OCI-LY1 (cell line): ENCODE data around the gene CCDC85C.

ENCODE experiments used
- CTCF ChIP-seq: fragments of 200-600 bp; sonication (generic), shearing (Covaris generic); IDR thresholded peaks from 2 replicates; pipeline ENCODE4 v1.5.1; 2017; ENCODE audit warnings: mild to moderate bottlenecking, antibody characterized with exemption, low read length, moderate library complexity, mixed read lengths
- EZH2 ChIP-seq: fragments of 200-600 bp; sonication (generic), shearing (Covaris generic); IDR thresholded peaks from 2 replicates; pipeline ENCODE4 v1.8.0; 2017; ENCODE audit warnings: borderline replicate concordance, mixed run types, mild to moderate bottlenecking, antibody characterized with exemption, low read length, moderate library complexity, mixed read lengths

- TF ChIP-seq CTCF (no peak), EZH2 (no peak)
Measured at GRCh38 chr14:99556134-99556791, 47.7 kb downstream of the CCDC85C start.
